DMS79 (cell line): ENCODE data around the gene PRM1.

Experiments used
- DNase-seq: peaks from one replicate; lab custom pipeline; 2025; lab: John Stamatoyannopoulos, UW

The PRM1 gene

DNA sequence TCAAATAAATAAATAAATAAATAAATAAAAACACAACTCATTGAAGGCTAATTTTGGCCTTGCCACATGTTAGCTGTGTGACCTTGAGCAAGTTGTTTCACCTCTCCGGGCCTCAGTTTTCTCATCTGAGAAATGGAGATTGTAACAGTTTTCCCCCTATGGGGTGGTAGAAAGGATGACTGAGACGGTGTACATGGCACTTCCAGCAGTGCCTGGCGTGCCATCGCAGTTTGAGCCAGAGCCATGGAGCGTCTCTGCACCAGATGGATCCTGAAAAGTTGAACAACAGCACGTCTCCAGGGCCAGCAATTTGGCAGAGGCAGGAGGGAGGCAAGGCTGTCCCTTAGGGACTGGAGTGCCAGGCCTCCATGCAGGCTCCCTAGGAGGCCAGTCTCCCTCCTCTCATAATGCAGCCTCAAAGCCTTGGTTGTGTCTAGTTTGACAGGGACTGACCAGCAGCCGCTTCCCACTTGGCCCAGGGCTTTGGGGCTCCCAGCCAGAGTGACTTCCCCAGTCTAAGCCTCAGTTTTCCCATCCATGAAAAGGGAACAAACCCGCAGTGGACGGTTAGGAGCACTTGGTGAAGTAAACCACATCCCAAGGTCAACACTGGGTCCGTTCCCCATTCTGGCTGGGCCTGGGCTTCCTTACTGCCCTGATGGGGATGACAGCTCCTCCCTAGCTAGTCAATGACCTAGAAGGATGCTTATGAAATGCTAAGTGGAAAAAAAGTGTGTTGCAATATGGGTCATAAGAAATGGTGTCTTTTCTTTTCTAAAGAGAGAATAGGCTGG, 44.5 kb downstream of the PRM1 start:
- no peak for DNase-seq

DNA sequence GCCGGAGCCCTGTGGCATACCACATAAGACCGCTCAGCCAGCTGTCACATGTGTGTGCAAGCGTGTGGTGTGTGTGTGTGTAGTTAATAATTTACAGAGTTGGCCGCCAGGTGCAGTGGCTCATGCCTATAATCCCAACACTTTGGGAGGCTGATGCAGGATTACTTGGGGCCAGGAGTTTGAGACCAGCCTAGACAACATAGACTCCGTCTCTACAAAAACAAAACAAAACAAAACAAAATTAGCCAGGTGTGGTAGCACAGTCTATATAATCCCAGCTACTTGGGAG, 45.5 kb downstream of the PRM1 start:
- DNase-seq = no peak

DNA sequence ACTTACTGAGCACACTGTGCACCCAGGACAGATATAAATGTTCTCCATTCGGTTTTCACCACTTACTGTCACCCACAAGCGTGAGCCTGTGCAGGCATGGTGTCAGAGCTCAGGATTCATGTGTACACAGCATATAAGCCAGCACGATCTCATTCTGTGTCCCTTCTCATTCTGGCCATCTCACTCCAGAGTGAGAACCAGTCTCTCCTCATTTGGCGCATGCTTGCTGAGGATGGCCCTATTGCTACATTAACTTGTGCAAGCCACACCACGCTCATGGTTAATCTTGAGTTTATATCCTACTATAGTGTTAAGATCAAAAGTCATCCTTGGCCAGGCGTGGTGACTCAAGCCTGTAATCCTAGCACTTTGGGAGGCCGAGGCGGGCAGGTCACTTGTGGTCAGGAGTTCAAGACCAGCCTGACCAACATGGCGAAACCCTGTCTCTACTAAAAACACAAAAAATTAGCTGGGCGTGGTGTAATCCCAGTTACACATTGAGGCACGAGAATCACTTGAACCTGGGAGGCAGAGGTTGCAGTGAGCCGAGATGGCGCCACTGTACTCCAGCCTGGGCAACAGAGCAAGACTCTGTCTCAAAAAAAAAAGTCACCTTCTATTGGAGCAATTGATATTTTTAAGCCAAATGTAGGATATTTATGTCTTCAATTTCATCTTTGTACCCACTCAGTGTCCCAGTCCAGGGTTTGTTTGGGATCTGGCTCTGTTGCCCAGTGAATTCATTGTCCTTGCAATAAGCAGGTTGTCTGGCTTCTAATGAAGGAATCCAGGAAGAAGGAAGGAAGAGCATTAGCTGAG, 46.0 kb downstream of the PRM1 start:
- DNase-seq = no peak

DNA sequence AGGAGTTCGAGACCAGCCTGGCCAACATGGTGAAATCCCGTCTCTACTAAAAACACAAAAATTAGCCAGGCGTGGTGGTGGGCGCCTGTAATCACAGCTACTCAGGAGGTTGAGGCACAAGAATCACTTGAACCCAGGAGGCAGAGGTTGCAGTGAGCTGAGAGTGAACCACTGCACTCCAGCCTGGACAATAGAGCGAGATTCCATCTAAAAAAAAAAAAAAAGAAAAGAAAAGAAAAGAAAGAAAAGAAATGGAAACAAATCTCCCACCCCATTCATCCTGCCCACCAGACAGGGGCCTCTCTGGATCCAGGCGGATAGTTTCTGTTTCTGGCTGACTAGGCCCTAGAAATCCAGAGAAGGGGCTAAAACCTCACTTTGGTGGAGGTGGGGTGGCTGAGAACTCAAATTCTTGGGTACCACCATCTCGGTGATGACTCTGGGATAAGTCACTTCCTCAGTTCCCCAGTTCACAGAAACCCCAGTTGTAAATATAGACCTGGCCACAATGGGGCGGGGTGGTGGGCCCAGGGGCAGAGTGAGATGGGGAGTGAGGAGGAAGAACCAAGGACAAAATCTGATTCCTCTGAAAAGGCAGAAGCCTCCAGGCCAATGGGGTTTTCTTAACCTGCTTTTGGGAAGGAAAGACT, 47.3 kb downstream of the PRM1 start:
- no peak for DNase-seq

DNA sequence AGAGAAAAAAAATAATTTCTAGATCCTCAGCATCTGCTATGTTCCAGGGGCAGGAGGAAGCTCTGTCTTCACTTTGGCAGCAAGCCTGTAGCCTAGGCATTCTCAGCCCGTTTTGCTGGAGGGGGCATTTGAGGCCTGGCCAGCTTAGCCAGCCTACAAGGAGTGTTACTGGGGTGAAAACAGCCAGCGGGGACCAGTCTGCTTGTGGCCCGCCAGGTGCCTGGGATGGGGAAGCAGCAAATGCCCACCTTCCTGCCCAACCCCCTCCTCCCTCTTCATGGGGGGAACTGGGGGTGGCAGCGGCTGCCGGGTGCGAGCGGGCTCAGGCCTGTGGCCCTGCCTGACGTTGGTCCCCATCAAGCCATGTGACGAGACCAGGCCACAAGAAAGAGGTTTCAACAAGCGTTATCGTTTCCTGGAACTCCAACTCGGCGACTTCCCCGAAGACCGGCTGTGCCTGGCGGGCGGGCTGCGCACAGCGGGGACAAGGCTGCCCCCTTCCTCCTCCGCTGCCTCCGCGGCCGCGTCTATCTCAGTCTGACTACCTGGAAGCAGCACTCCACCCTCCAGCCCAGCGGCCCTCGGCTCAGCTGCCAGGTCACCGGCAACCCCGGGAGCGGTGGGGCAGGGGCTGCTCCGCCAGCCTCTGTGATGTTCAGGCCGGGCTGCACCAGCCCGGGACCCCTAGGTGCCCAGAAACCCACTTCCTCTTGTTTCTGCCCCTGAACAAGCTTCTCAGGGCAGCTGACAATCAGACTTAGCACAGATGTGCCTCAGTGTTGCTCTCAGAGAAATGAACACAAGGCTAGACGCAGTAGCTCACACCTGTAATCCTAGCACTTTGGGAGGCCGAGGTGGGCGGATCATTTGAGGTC, 48.0 kb downstream of the PRM1 start:
- no peak for DNase-seq

DNA sequence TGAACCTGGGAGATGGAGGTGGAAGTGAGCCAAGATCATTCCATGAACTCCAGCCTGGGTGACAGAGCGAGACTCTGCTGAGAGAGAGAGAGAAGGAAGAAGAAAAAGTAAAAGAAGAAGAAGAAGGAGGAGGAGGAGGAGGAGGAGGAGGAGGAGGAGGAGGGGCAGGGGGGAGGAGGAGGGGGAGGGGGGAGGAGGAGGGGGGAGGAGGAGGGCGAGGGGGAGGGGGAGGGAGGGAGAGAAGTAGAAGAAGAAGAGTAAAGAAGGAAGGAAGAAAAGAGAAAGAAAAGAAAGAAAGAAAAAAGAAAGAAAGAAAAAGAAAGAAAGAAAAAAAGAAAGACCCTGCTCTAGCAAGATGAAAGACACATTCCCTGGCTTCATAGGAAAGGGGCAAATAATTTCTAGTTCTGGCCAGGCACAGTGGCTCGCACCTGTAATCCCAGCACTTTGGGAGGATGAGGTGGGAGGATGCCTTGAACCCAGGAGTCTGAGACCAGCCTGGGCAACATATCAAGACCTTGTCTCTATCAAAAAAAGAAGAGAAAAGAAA, 48.8 kb downstream of the PRM1 start:
- no peak for DNase-seq

DNA sequence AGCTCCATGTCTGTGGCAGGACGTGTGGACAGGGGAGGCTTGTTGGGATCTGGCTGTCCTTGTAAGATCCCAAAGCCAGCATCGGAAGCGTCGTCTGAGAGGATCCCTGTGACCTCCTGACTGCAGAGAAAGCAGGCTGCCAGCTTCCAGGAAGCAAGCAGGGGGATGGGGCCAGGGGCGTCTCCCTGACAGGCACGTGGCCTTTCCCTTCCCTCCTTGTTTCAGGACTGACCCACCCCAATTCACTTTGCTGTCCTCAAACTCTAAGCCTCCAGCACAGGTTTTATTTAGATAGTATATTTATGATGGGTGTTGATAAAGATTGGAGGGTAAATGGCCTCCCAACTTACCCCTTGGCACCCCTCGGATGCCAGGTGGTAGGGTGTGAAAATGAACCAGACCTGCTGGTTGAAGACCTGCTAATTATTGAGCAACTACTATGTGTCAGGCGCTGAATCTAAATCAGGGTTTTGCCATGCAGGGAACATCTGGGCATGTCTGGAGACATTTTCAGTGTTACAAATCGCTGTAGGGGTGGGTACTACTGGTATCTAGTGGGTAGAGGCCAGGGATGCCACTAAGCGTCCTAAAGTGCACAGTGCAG, 49.7 kb downstream of the PRM1 start:
- DNase-seq = no peak
